Aorta (tissue), 5 donors: ENCODE results near the gene EPSTI1. TPM values are rescaled to one million over a fixed set of nuclear protein-coding genes. Genes with fewer than 3 reads are reported as not detected.

Experiments used
- ATAC-seq: fragments of 200-7000 bp; cut with Tn5 transposase; one replicate; pipeline ENCODE4 v1.9.1; 2022; ENCODE audit warnings: moderate library complexity; ENCODE audit not compliant: low FRiP score
- DNase-seq, 2 donors: peaks; one replicate each; pipeline ENCODE4 v3.0.0-alpha.2; 2020
- H3K27ac ChIP-seq, 2 donors: one replicate each; pipeline ENCODE4 v1.5.1; 2013; ENCODE audit warnings: low read length in 2 of 2, mild to moderate bottlenecking in 2 of 2, moderate library complexity in 2 of 2, control low read depth in 1 of 2, inconsistent platforms in 1 of 2, low read depth in 1 of 2
- H3K27me3 ChIP-seq, 2 donors: one replicate each; pipeline ENCODE4 v1.6.1; 2013; ENCODE audit warnings: control low read depth in 1 of 2, low read length in 1 of 2, mild to moderate bottlenecking in 1 of 2, moderate library complexity in 1 of 2; ENCODE audit not compliant: insufficient read depth in 2 of 2, control insufficient read depth in 1 of 2
- H3K36me3 ChIP-seq, 2 donors: one replicate each; pipeline ENCODE4 v1.6.1; 2013; ENCODE audit warnings: control low read depth in 1 of 2, low read length in 1 of 2, mild to moderate bottlenecking in 1 of 2; ENCODE audit not compliant: insufficient read depth in 2 of 2, control insufficient read depth in 1 of 2
- H3K4me1 ChIP-seq, 2 donors: one replicate each; pipeline ENCODE4 v1.6.1; 2013; ENCODE audit warnings: low read length in 2 of 2, control low read depth in 1 of 2, mild to moderate bottlenecking in 1 of 2, moderate library complexity in 1 of 2; ENCODE audit not compliant: insufficient read depth in 2 of 2, control insufficient read depth in 1 of 2
- H3K4me3 ChIP-seq, 2 donors: one replicate each; pipeline ENCODE4 v1.5.1; 2013; ENCODE audit warnings: low read length in 2 of 2, control low read depth in 1 of 2, mild to moderate bottlenecking in 1 of 2
- H3K9me3 ChIP-seq: one replicate; pipeline ENCODE4 v1.6.1; 2013; ENCODE audit warnings: mild to moderate bottlenecking, low read length; ENCODE audit not compliant: control insufficient read depth
- WGBS, 2 donors: extraction: QIAGEN DNeasy Blood & Tissue Kit; methylation state at CpG; one replicate each; pipeline ENCODE4 v1.1.7; 2013; 5-methylcytosine and 5-hydroxymethylcytosine counted together
- intact Hi-C, 2 donors: fragments of 100-400 bp; cut with DNase I; formaldehyde crosslinking; loops; one replicate each; pipeline versions ENCODE4 v1.14.2 to v1.15.0; 2022
- polyA plus RNA-seq, 2 donors: library from polyadenylated mRNA; stranded (reverse); fragments of 200-250 nt; gene quantifications; one replicate each; pipeline ENCODE4 v1.2.3, GENCODE V29; 2013
- total RNA-seq, 2 donors: library from RNA; stranded (reverse); fragmentation: NEBNext Ultra II Directional; extraction: Animal tissue kit (Norgen Biotek cat#: 25700); gene quantifications; one replicate each; pipeline ENCODE4 v1.2.1, GENCODE V29; 2021
- donor health status: healthy with polysubstance abuse.
- donor health status: Bipolar disorder and iron deficiency.
- donor health status: DM: no; HTN: no; CAD: no.
- donor health status: DM: no; HTN: no; CAD: no.
- donor health status: DM: yes; HTN: yes; CAD: no.

Gene EPSTI1
- total and polyA plus RNA-seq, 4 donors = 2.7 to 13.6 (median 7.9) TPM

GRCh38 chr13:43030548-43030947 is 38.5 kb upstream of the EPSTI1 start:
- Histone ChIP-seq H3K4me3 (no peak overlapping the region), H3K4me1 (no peaks in the 10 kb centered on the region), H3K27me3 (no peaks in the 10 kb centered on the region), H3K27ac (no peak overlapping the region), H3K36me3 (no peaks in the 10 kb centered on the region), H3K9me3 (no peaks in the 10 kb centered on the region)
- ATAC-seq (no peak), DNase-seq (no peak)
- intact Hi-C loops = no loop called here
- WGBS, 2 donors = 95 to 96% methylated on average over 4 of the region's 4 CpGs

GRCh38 chr13:43026262-43026661 is 34.2 kb upstream of the EPSTI1 start:
- 35 to 40% methylated on average over 2 of the region's 2 CpGs for WGBS, 2 donors
- intact Hi-C loops = no loop called here
- H3K4me1 ChIP-seq = peaks cover 0 to 6% of the 10 kb centered on the region in 2 donors
- no peaks in the 10 kb centered on the region for H3K27me3 ChIP-seq
- H3K9me3 ChIP-seq = no peaks in the 10 kb centered on the region
- ATAC-seq = no peak
- H3K36me3 ChIP-seq = no peaks in the 10 kb centered on the region
- H3K4me3 ChIP-seq = no peak overlapping the region
- no peak for DNase-seq
- no peak overlapping the region for H3K27ac ChIP-seq

GRCh38 chr13:43023289-43023963 is 31.4 kb upstream of the EPSTI1 start, which contains the start of gene DNAJC15:
Gene DNAJC15, plus strand, starts transcription at chr13:43023586. Its CDS starts 41 bp downstream, at chr13:43023627.
- peaks cover 0 to 6% of the 10 kb centered on the region in 2 donors for H3K4me1 ChIP-seq
- H3K27ac ChIP-seq = peak within 1 kb of the TSS; percentile 19 to 51
- H3K9me3 ChIP-seq = no peaks in the 10 kb centered on the region
- intact Hi-C loops = no loop called here
- H3K27me3 ChIP-seq = no peaks in the 10 kb centered on the region
- H3K36me3 ChIP-seq = no peaks in the 10 kb centered on the region
- peak; percentile 77 to 97 for DNase-seq
- H3K4me3 ChIP-seq = peak within 1 kb of the TSS; percentile 24 to 54
- peak; percentile 93 for ATAC-seq
- 1% methylated on average over 48 of the region's 48 CpGs for WGBS, 2 donors

GRCh38 chr13:43022934-43023288 is 30.9 kb upstream of the EPSTI1 start:
- H3K9me3 ChIP-seq = no peaks in the 10 kb centered on the region
- H3K4me1 ChIP-seq = peaks cover 0 to 6% of the 10 kb centered on the region in 2 donors
- no peaks in the 10 kb centered on the region for H3K27me3 ChIP-seq
- no peak for ATAC-seq
- no peaks in the 10 kb centered on the region for H3K36me3 ChIP-seq
- H3K27ac ChIP-seq = peak overlapping the region; percentile 19 to 51
- intact Hi-C loops = no loop called here
- WGBS, 2 donors = 40 to 45% methylated on average over 12 of the region's 12 CpGs
- no peak for DNase-seq
- H3K4me3 ChIP-seq = peak overlapping the region; percentile 9 to 54

GRCh38 chr13:43021926-43022670 is 30.1 kb upstream of the EPSTI1 start:
- Histone ChIP-seq H3K9me3 (no peaks in the 10 kb centered on the region), H3K36me3 (no peaks in the 10 kb centered on the region), H3K27me3 (no peaks in the 10 kb centered on the region), H3K27ac (no peak overlapping the region), H3K4me3 (no peak overlapping the region), H3K4me1 (peaks cover 0 to 6% of the 10 kb centered on the region in 2 donors)
- WGBS, 2 donors = 73 to 75% methylated on average over 11 of the region's 11 CpGs
- intact Hi-C loops = no loop called here
- DNase-seq (no peak), ATAC-seq (no peak)

- no peaks in the 10 kb centered on the region for H3K9me3 ChIP-seq
- H3K4me1 ChIP-seq = peaks cover 0 to 6% of the 10 kb centered on the region in 2 donors
- no peaks in the 10 kb centered on the region for H3K27me3 ChIP-seq
- H3K27ac ChIP-seq = no peak overlapping the region
- intact Hi-C loops = no loop called here
- 50% methylated on average over 1 of the region's 1 CpG for WGBS, 2 donors
- ATAC-seq = no peak
- no peak for DNase-seq
- no peak overlapping the region for H3K4me3 ChIP-seq
- no peaks in the 10 kb centered on the region for H3K36me3 ChIP-seq
Observed at GRCh38 chr13:43020794-43021193, 28.8 kb upstream of the EPSTI1 start.

GRCh38 chr13:43019811-43020210 is 27.8 kb upstream of the EPSTI1 start:
- 32 to 37% methylated on average over 2 of the region's 2 CpGs for WGBS, 2 donors

GRCh38 chr13:43016226-43016625 is 24.2 kb upstream of the EPSTI1 start:
- WGBS, 2 donors = 90 to 91% methylated on average over 5 of the region's 5 CpGs

More at GRCh38 chr13:43019811-43020210, 27.8 kb upstream of the EPSTI1 start:
- Histone ChIP-seq H3K4me3 (no peak overlapping the region), H3K27ac (no peak overlapping the region), H3K4me1 (peaks cover 0 to 3% of the 10 kb centered on the region in 2 donors), H3K27me3 (no peaks in the 10 kb centered on the region), H3K9me3 (no peaks in the 10 kb centered on the region), H3K36me3 (no peaks in the 10 kb centered on the region)
- no peak for DNase-seq
- intact Hi-C loops = no loop called here
- ATAC-seq = no peak

GRCh38 chr13:43014162-43014561 is 22.1 kb upstream of the EPSTI1 start:
- Histone ChIP-seq H3K4me1 (no peaks in the 10 kb centered on the region), H3K9me3 (no peaks in the 10 kb centered on the region), H3K4me3 (no peak overlapping the region), H3K27me3 (no peaks in the 10 kb centered on the region), H3K36me3 (no peaks in the 10 kb centered on the region), H3K27ac (no peak overlapping the region)
- 62 to 65% methylated on average over 3 of the region's 3 CpGs for WGBS, 2 donors
- ATAC-seq (no peak), DNase-seq (no peak)
- intact Hi-C loops = no loop called here

More at GRCh38 chr13:43016226-43016625, 24.2 kb upstream of the EPSTI1 start:
- H3K27ac ChIP-seq = no peak overlapping the region
- ATAC-seq = no peak
- H3K4me3 ChIP-seq = no peak overlapping the region
- no peaks in the 10 kb centered on the region for H3K27me3 ChIP-seq
- no peaks in the 10 kb centered on the region for H3K4me1 ChIP-seq
- no peaks in the 10 kb centered on the region for H3K9me3 ChIP-seq
- intact Hi-C loops = no loop called here
- no peaks in the 10 kb centered on the region for H3K36me3 ChIP-seq
- DNase-seq = no peak
